SU-DHL-6 (cell line): ENCODE measurements around the gene CYP26B1.

Experiments used
- H2AFZ ChIP-seq: fragments of 200-600 bp; sonication (generic); 2 replicates; pipeline ENCODE4 v1.6.1; 2014; ENCODE audit warnings: low read depth, mild to moderate bottlenecking, moderate library complexity, mixed read lengths, antibody characterized with exemption, low read length; ENCODE audit not compliant: severe bottlenecking
- H3F3A ChIP-seq: fragments of 200-600 bp; shearing (Covaris generic); 2 replicates; pipeline ENCODE4 v1.6.0; 2016; ENCODE audit warnings: antibody characterized with exemption, mild to moderate bottlenecking; ENCODE audit not compliant: insufficient read depth
- H3K27ac ChIP-seq: fragments of 200-600 bp; sonication (generic); 2 replicates; pipeline ENCODE4 v1.5.1; 2016; ENCODE audit warnings: low read depth, mild to moderate bottlenecking, low read length, moderate library complexity, mixed read lengths
- H3K27me3 ChIP-seq: fragments of 200-600 bp; sonication (generic), shearing (Covaris generic); 2 replicates; pipeline ENCODE4 v1.6.0; 2014; ENCODE audit warnings: mild to moderate bottlenecking, low read length
- H3K36me3 ChIP-seq: fragments of 200-600 bp; sonication (generic); 2 replicates; pipeline ENCODE4 v1.6.1; 2014; ENCODE audit warnings: mild to moderate bottlenecking, low read length, mixed read lengths
- H3K4me2 ChIP-seq: fragments of 300-600, 200-600 bp; shearing (Covaris generic), sonication (generic); 2 replicates; pipeline ENCODE4 v1.6.0; 2014; ENCODE audit warnings: low read length, low read depth, mild to moderate bottlenecking; ENCODE audit not compliant: poor library complexity, severe bottlenecking
- H3K4me3 ChIP-seq: fragments of 200-600 bp; sonication (generic); 2 replicates; pipeline ENCODE4 v1.5.1; 2014; ENCODE audit warnings: antibody characterized with exemption, low read length, mild to moderate bottlenecking, mixed read lengths; ENCODE audit not compliant: insufficient read depth, poor library complexity, severe bottlenecking
- H3K79me2 ChIP-seq: fragments of 200-600 bp; sonication (generic); 2 replicates; pipeline ENCODE4 v1.6.1; 2014; ENCODE audit warnings: mild to moderate bottlenecking, low read length, moderate library complexity; ENCODE audit not compliant: insufficient read depth
- H3K9ac ChIP-seq: fragments of 200-600 bp; sonication (generic); 2 replicates; pipeline ENCODE4 v1.7.0; 2014; ENCODE audit warnings: mild to moderate bottlenecking, low read length
- H3K9me2 ChIP-seq: fragments of 200-600 bp; sonication (generic); replicated peaks from 2 replicates; pipeline ENCODE4 v1.6.1; 2014; ENCODE audit warnings: low read length; ENCODE audit not compliant: insufficient read depth
- H3K9me3 ChIP-seq: fragments of 200-600 bp; sonication (generic); 2 replicates; pipeline ENCODE4 v1.6.1; 2014; ENCODE audit warnings: low read length, mixed read lengths; ENCODE audit not compliant: insufficient read depth
- H4K20me1 ChIP-seq: fragments of 200-600 bp; sonication (generic); 2 replicates; pipeline ENCODE4 v1.6.1; 2014; ENCODE audit warnings: low read depth, mild to moderate bottlenecking, antibody characterized with exemption, low read length, moderate library complexity, mixed read lengths
- EZH2phosphoT487 ChIP-seq: fragments of 200-600 bp; sonication (generic), shearing (Covaris generic); conservative IDR thresholded peaks from 2 replicates; pipeline ENCODE4 v1.6.1; 2018; ENCODE audit warnings: mild to moderate bottlenecking, antibody characterized with exemption, low read length, moderate library complexity, mixed read lengths
- TF ChIP-seq, protein P1 (sequence below): fragments of 200-600 bp; sonication (generic); IDR thresholded peaks from one replicate; pipeline ENCODE4 v1.5.1; 2017; ENCODE audit warnings: antibody characterized with exemption, mild to moderate bottlenecking, low read length, moderate library complexity; ENCODE audit not compliant: insufficient read depth, poor library complexity, severe bottlenecking

Gene CYP26B1

DNA sequence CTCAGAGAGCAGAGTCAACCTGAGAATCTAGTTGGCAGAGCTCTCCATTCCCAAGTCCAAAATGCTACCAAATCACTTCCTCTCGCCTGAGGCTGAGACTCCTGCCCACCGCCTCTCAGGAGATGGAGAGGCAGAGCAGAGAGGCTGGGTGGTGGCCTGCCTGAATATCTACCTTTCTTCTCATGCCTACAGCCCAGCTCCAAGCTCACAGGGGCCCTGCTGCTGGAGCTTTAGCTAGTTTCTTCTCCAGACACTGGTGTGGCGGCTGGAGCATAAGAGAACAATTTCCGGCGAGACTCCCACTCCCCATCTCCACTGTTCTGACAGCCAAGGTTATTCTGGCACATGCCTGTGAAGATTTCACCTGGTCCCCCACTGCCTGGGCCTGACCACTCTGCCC lies 8.1 kb upstream of the CYP26B1 start:
- H3K79me2 ChIP-seq = no peaks in the 10 kb centered on the region
- no peaks in the 10 kb centered on the region for H3K9me2 ChIP-seq
- H3K36me3 ChIP-seq = no peaks in the 10 kb centered on the region
- no peaks in the 10 kb centered on the region for H3F3A ChIP-seq
- no peak overlapping the region for H3K4me3 ChIP-seq
- no peak overlapping the region for H3K27ac ChIP-seq
- H2AFZ ChIP-seq = no peak overlapping the region
- H4K20me1 ChIP-seq = no peaks in the 10 kb centered on the region
- H3K9me3 ChIP-seq = no peaks in the 10 kb centered on the region
- no peak overlapping the region for H3K4me2 ChIP-seq
- H3K9ac ChIP-seq = no peak overlapping the region
- no peaks in the 10 kb centered on the region for H3K27me3 ChIP-seq
- TF ChIP-seq, protein P1, sequence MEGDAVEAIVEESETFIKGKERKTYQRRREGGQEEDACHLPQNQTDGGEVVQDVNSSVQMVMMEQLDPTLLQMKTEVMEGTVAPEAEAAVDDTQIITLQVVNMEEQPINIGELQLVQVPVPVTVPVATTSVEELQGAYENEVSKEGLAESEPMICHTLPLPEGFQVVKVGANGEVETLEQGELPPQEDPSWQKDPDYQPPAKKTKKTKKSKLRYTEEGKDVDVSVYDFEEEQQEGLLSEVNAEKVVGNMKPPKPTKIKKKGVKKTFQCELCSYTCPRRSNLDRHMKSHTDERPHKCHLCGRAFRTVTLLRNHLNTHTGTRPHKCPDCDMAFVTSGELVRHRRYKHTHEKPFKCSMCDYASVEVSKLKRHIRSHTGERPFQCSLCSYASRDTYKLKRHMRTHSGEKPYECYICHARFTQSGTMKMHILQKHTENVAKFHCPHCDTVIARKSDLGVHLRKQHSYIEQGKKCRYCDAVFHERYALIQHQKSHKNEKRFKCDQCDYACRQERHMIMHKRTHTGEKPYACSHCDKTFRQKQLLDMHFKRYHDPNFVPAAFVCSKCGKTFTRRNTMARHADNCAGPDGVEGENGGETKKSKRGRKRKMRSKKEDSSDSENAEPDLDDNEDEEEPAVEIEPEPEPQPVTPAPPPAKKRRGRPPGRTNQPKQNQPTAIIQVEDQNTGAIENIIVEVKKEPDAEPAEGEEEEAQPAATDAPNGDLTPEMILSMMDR = no peak
- no peak for TF ChIP-seq EZH2phosphoT487

DNA sequence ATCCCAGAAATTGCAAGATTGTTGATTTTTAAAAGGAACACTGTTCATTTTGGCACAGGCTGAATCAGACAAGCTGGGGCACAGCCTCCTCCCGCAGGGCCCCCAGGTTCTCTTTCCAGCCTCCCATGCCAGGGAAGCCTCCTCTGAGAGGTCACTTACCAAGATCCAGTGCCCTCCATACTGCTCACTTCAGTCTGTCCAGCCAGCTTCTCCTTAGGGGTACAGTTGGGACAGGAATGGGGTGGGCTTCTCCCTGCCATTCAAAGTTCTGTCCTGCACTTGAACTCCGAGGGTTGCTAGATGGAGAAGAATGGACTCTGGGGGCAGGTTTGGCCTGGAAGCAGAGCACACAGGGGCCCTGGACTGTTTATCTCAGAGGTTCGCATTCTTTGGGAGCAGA lies 7.5 kb upstream of the CYP26B1 start:
- H3K4me2 ChIP-seq = no peak overlapping the region
- H3K9me2 ChIP-seq = no peaks in the 10 kb centered on the region
- no peak overlapping the region for H3K27ac ChIP-seq
- H3F3A ChIP-seq = no peaks in the 10 kb centered on the region
- H3K27me3 ChIP-seq = no peaks in the 10 kb centered on the region
- H3K9me3 ChIP-seq = no peaks in the 10 kb centered on the region
- H3K36me3 ChIP-seq = no peaks in the 10 kb centered on the region
- H3K79me2 ChIP-seq = no peaks in the 10 kb centered on the region
- TF ChIP-seq EZH2phosphoT487 = no peak
- TF ChIP-seq, protein P1 = no peak
- no peak overlapping the region for H2AFZ ChIP-seq
- no peak overlapping the region for H3K4me3 ChIP-seq
- H3K9ac ChIP-seq = no peak overlapping the region
- H4K20me1 ChIP-seq = no peaks in the 10 kb centered on the region

DNA sequence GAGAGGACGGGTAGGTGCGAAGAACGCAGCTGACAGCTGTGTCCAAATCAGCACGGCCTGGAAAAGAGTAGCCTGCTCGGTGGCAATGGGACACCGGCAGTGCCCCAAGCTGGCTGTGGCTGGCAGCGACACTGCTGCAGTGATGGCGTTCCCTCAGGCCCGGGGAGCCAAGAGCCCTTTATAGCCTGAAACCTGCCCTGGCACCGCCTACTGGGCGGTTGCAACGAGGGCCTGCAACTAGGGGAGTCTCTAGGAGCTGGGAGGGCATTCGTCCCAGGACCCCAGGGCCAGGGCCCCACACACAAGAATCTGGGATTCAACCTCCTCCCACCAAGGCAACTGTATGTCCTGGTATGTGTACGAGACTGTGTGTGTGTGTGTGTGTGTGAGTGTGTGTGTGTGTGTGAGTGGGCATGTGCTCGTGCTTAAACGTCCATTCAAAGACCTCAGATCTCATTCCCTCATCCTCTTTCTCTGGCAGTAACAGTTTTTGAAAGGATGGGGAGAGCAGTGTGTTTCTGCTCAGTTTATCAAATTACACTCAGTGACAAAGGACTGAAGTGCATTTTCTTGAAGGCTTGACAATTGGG lies 6.8 kb upstream of the CYP26B1 start:
- Histone ChIP-seq H3F3A (no peaks in the 10 kb centered on the region), H3K27me3 (no peaks in the 10 kb centered on the region), H3K27ac (no peak overlapping the region), H3K9me3 (no peaks in the 10 kb centered on the region), H3K36me3 (no peaks in the 10 kb centered on the region), H3K4me3 (no peak overlapping the region), H3K9ac (no peak overlapping the region), H3K4me2 (no peak overlapping the region), H2AFZ (no peak overlapping the region), H3K9me2 (no peaks in the 10 kb centered on the region), H3K79me2 (no peaks in the 10 kb centered on the region), H4K20me1 (no peaks in the 10 kb centered on the region)
- TF ChIP-seq, protein P1 = no peak
- TF ChIP-seq EZH2phosphoT487 = no peak
